Astrocyte of the spinal cord (primary cell): ENCODE results near the gene NDOR1.

Experiments
- DNase-seq: peaks from one replicate; pipeline ENCODE4 v3.0.0; 2011; ENCODE audit warnings: low read depth, low spot score
- H3K4me3 ChIP-seq: 2 replicates; pipeline ENCODE4 v1.5.1; 2011; ENCODE audit warnings: low read depth, mild to moderate bottlenecking, low read length, moderate library complexity
- in situ Hi-C: cut with HindIII; loops from 2 replicates; pipeline ENCODE4 v1.10.0; 2017; ENCODE audit warnings: low sequenced_read_pairs
- TF ChIP-seq, protein P1 (sequence below): IDR thresholded peaks from 2 replicates; pipeline ENCODE4 v1.5.1; 2012; ENCODE audit warnings: low read depth, mild to moderate bottlenecking, low read length, inconsistent platforms

The NDOR1 gene

DNA sequence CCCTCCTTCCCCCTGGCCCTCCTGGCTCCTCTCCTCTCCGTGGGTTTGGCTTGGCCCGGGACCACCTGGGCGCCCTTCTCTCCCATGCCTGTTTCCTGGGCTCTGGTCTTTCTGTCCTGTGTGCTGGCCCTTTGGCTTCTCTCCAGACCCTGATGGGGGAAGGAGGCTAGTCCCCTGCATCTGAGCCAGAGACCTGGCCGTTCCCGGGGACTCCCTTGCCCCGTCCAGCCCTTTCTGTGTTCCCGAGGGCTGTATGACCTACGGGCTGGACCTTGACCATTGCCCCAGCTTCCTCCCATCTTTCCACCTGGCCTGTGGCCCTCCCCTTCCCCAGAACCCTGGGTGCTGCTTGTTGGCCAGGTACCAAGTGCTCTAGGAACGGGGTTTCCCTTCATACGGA, 58.0 kb downstream of the NDOR1 start:
- TF ChIP-seq, protein P1, sequence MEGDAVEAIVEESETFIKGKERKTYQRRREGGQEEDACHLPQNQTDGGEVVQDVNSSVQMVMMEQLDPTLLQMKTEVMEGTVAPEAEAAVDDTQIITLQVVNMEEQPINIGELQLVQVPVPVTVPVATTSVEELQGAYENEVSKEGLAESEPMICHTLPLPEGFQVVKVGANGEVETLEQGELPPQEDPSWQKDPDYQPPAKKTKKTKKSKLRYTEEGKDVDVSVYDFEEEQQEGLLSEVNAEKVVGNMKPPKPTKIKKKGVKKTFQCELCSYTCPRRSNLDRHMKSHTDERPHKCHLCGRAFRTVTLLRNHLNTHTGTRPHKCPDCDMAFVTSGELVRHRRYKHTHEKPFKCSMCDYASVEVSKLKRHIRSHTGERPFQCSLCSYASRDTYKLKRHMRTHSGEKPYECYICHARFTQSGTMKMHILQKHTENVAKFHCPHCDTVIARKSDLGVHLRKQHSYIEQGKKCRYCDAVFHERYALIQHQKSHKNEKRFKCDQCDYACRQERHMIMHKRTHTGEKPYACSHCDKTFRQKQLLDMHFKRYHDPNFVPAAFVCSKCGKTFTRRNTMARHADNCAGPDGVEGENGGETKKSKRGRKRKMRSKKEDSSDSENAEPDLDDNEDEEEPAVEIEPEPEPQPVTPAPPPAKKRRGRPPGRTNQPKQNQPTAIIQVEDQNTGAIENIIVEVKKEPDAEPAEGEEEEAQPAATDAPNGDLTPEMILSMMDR, result no peak
- no peak overlapping the region for H3K4me3 ChIP-seq
- in situ Hi-C loops, result no loop called here
- DNase-seq, result no peak

DNA sequence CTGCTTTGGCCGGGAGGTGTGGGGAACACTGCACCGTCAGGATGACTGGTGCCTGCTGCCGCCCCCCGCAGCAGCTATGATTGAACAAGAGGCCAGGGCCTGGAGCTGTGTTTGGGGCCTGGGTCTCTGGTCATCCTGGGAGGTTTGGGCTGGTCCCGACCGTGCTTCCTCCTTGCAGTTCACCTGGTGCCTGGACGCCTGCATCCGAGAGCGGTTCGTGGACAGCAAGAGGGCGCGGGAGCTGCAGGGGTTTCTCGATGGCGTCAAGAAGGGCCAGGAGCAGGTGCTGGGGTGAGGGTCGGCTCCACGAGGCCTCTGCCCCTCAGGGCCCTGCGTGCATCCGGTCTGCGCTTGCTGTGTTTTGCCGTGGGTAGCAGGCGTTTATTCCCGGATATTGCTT, 58.6 kb downstream of the NDOR1 start:
- TF ChIP-seq, protein P1, result no peak
- in situ Hi-C loops, result no loop called here
- DNase-seq, result no peak
- no peak overlapping the region for H3K4me3 ChIP-seq

DNA sequence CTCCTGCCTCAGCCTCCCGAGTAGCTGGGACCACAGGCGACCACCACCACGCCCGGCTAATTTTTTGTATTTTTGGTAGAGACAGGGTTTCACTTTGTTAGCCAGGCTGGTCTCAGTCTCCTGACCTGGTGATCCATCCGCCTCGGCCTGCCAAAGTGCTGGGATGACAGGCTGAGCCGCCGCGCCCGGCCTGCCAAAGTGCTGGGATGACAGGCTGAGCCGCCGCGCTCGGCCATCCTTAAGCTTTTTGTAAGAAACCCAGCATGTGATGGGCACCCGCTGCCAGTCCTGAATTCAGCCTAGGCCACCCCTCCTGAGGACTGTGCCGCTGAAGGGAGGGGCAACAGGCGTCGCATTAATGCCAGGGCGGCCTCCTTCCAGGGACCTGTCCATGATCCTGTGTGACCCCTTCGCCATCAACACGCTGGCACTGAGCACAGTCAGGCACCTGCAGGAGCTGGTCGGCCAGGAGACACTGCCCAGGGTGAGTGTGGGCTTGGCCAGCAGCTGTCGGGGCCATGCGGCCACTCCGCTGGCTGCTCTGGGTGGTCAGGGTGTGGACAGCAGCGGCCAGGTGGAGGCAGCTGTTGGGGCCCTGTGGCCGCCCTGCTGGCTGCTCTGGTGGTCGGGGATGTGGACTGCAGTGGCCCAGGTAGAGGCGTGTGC, 60.1 kb downstream of the NDOR1 start:
- TF ChIP-seq, protein P1, result no peak
- in situ Hi-C loops, result no loop called here
- no peak for DNase-seq
- no peak overlapping the region for H3K4me3 ChIP-seq

DNA sequence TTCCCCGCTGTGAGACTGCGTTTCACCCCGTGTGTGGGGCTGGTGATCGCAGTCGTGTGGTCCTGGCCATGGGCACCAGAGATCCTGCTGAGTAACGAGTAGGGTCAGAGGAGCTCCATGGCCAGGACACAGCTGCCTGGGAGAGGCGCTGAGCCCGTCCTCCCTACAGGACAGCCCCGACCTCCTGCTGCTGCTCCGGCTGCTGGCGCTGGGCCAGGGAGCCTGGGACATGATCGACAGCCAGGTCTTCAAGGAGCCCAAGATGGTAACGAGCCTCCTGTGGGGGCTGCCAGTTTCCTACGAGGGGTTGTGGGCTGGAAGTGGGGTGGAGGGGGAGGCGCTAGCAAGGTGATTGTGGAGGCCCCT, 60.6 kb downstream of the NDOR1 start:
- TF ChIP-seq, protein P1, result no peak
- in situ Hi-C loops, result no loop called here
- DNase-seq, result no peak
- no peak overlapping the region for H3K4me3 ChIP-seq
